ENCODE results near the gene SMAD9.

SMAD9 gene

GRCh38 chr13:36880961-36881360, 39.1 kb downstream of the SMAD9 start:
- DNase-seq (ENCODE audit: low spot score), result no peak

GRCh38 chr13:36879218-36879938, 40.7 kb downstream of the SMAD9 start:
- TF ChIP-seq CTCF (IDR thresholded peaks at IDR 0.05; ENCODE audit: extremely low read depth, missing control alignments), result no peak
- DNase-seq (ENCODE audit: low spot score), result no peak

More at GRCh38 chr13:36880961-36881360, 39.1 kb downstream of the SMAD9 start:
- no peak for TF ChIP-seq CTCF (IDR thresholded peaks at IDR 0.05; ENCODE audit: extremely low read depth, missing control alignments)

GRCh38 chr13:36875961-36876360, 44.1 kb downstream of the SMAD9 start:
- no peak for DNase-seq (ENCODE audit: low spot score)
- TF ChIP-seq CTCF (IDR thresholded peaks at IDR 0.05; ENCODE audit: extremely low read depth, missing control alignments), result no peak

GRCh38 chr13:36875431-36875830, 44.6 kb downstream of the SMAD9 start:
- TF ChIP-seq CTCF (IDR thresholded peaks at IDR 0.05; ENCODE audit: extremely low read depth, missing control alignments), result no peak
- no peak for DNase-seq (ENCODE audit: low spot score)

- DNase-seq (ENCODE audit: low spot score), result no peak
- TF ChIP-seq CTCF (IDR thresholded peaks at IDR 0.05; ENCODE audit: extremely low read depth, missing control alignments), result no peak
Observed at GRCh38 chr13:36872621-36873020, 47.4 kb downstream of the SMAD9 start.

GRCh38 chr13:36870050-36870692, 49.9 kb downstream of the SMAD9 start:
- no peak for TF ChIP-seq CTCF (IDR thresholded peaks at IDR 0.05; ENCODE audit: extremely low read depth, missing control alignments)
- no peak for DNase-seq (ENCODE audit: low spot score)

- TF ChIP-seq CTCF (IDR thresholded peaks at IDR 0.05; ENCODE audit: extremely low read depth, missing control alignments), result no peak
- no peak for DNase-seq (ENCODE audit: low spot score)
Observed at GRCh38 chr13:36866232-36866631, 53.8 kb downstream of the SMAD9 start.

Data from GM20000 (cell line).